T47D (cell line): Measurements from ENCODE around the gene BTBD16.

Source experiments
- DNase-seq, 2 experiments: peaks; one replicate each; pipeline versions ENCODE4 v3.0.0 to v3.0.0-alpha.2; 2011 to 2012; ENCODE audit warnings: low read depth in 1 of 2, low spot score in 1 of 2
- JUND ChIP-seq: IDR thresholded peaks from 2 replicates; pipeline ENCODE4 v1.6.1; 2012; ENCODE audit warnings: low read depth
- in situ Hi-C: cut with HindIII; loops from 2 replicates; pipeline ENCODE4 v1.10.0; 2016; ENCODE audit warnings: low sequenced_read_pairs, low pct_unique_long_range_greater_than_20kb

BTBD16 gene

GRCh38 chr10:122251459-122252255 lies 19.4 kb upstream of the BTBD16 start:
- no peak for DNase-seq
- TF ChIP-seq JUND, result no peak
- in situ Hi-C loops, result no loop called here

GRCh38 chr10:122252805-122253204 lies 18.3 kb upstream of the BTBD16 start:
- in situ Hi-C loops, result no loop called here
- TF ChIP-seq JUND, result no peak
- no peak for DNase-seq

GRCh38 chr10:122253605-122254004 lies 17.5 kb upstream of the BTBD16 start:
- no peak for DNase-seq
- no peak for TF ChIP-seq JUND
- in situ Hi-C loops, result no loop called here

GRCh38 chr10:122254831-122255230 lies 16.3 kb upstream of the BTBD16 start:
- in situ Hi-C loops, result no loop called here
- DNase-seq, result no peak
- TF ChIP-seq JUND, result no peak

GRCh38 chr10:122255509-122256301 lies 15.4 kb upstream of the BTBD16 start:
- TF ChIP-seq JUND, result no peak
- in situ Hi-C loops, result no loop called here
- DNase-seq, result no peak

GRCh38 chr10:122257041-122257440 lies 14.1 kb upstream of the BTBD16 start:
- no peak for TF ChIP-seq JUND
- in situ Hi-C loops, result no loop called here
- DNase-seq, result no peak

GRCh38 chr10:122258136-122259074 lies 12.7 kb upstream of the BTBD16 start:
- TF ChIP-seq JUND, result no peak
- in situ Hi-C loops, result no loop called here
- no peak for DNase-seq

GRCh38 chr10:122259075-122259466 lies 12.0 kb upstream of the BTBD16 start:
- in situ Hi-C loops, result no loop called here
- no peak for TF ChIP-seq JUND

GRCh38 chr10:122261584-122261983 lies 9.5 kb upstream of the BTBD16 start:
- no peak for TF ChIP-seq JUND
- in situ Hi-C loops, result no loop called here
- no peak for DNase-seq

More at GRCh38 chr10:122259075-122259466, 12.0 kb upstream of the BTBD16 start:
- DNase-seq, result no peak

GRCh38 chr10:122263971-122264370 lies 7.1 kb upstream of the BTBD16 start:
- TF ChIP-seq JUND, result no peak
- peak in 1 of 2 experiments; percentile 29 for DNase-seq
- in situ Hi-C loops, result no loop called here

- no peak for DNase-seq
- in situ Hi-C loops, result no loop called here
- no peak for TF ChIP-seq JUND
Observed at GRCh38 chr10:122264436-122264835, 6.7 kb upstream of the BTBD16 start.

GRCh38 chr10:122264931-122265330 lies 6.2 kb upstream of the BTBD16 start:
- in situ Hi-C loops, result no loop called here
- no peak for DNase-seq
- TF ChIP-seq JUND, result no peak

- no peak for TF ChIP-seq JUND
- no peak for DNase-seq
- in situ Hi-C loops, result no loop called here
Observed at GRCh38 chr10:122265896-122266295, 5.2 kb upstream of the BTBD16 start.
